Stomach (tissue), 4 donors: ENCODE results near the gene ITGB5.

Experiments used
- EP300 ChIP-seq: sonication (generic); formaldehyde crosslinking; IDR thresholded peaks from one replicate; pipeline ENCODE4 v1.6.1; 2017; ENCODE audit warnings: antibody characterized with exemption
- POLR2AphosphoS5 ChIP-seq, 3 donors: sonication (generic); formaldehyde crosslinking; IDR thresholded peaks; one replicate each; pipeline ENCODE4 v1.6.1; 2016; ENCODE audit warnings: antibody characterized with exemption in 3 of 3
- TF ChIP-seq, protein P1 (sequence below), 7 experiments: fragments of 450-650 bp in 4 of 7; fragments of 200-600 bp in 3 of 7; sonication (generic) in 3 of 7; IDR thresholded peaks; one replicate each; pipeline ENCODE4 v1.5.1; 2016 to 2019; ENCODE audit warnings: antibody characterized with exemption in 7 of 7, control low read depth in 2 of 7, mild to moderate bottlenecking in 1 of 7

DNA sequence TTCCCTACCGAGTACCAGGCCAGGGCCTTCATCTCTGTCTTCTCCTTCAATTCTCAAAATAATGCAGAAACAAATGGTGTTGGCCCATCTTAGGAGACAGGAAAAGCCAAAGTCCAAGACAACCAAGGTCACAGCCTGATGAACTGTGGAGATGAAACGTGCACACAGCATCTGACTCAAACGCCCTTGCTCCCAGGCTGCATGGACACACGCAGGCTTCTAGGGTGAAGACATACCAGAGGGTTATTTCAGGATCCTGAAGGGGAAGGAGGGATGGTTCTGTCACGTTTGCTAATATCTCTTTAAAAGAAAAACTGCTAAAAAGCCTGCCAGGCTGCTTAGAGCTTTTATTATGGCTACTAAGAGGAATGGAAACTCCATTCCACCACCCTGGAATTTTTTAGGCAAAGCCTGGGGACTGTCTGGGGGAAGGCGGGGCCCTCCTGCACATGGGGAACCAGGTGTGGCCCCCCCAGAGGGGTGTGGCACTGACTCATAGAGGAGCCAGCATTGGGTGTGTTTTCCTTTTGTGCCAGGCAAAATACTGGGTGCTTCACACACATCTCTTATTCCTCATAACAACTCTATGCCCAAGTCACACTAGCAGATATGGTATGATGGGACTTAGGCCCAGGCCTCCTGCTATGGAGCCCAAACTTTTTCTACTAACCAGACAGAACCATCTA is 94.0 kb downstream of the ITGB5 start:
- TF ChIP-seq, protein P1, sequence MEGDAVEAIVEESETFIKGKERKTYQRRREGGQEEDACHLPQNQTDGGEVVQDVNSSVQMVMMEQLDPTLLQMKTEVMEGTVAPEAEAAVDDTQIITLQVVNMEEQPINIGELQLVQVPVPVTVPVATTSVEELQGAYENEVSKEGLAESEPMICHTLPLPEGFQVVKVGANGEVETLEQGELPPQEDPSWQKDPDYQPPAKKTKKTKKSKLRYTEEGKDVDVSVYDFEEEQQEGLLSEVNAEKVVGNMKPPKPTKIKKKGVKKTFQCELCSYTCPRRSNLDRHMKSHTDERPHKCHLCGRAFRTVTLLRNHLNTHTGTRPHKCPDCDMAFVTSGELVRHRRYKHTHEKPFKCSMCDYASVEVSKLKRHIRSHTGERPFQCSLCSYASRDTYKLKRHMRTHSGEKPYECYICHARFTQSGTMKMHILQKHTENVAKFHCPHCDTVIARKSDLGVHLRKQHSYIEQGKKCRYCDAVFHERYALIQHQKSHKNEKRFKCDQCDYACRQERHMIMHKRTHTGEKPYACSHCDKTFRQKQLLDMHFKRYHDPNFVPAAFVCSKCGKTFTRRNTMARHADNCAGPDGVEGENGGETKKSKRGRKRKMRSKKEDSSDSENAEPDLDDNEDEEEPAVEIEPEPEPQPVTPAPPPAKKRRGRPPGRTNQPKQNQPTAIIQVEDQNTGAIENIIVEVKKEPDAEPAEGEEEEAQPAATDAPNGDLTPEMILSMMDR (IDR thresholded peaks at IDR 0.05) = no peak
- TF ChIP-seq POLR2AphosphoS5 (IDR thresholded peaks at IDR 0.05) (no peak), EP300 (no peak)
